H1 (cell line): ENCODE measurements around the gene PRR14L. TPM values are rescaled to one million over a fixed set of nuclear protein-coding genes. Genes with fewer than 3 reads are reported as not detected.

Source experiments
- CTCF ChIA-PET: fragments of 300-600 bp; sonication (Branson Sonifier 250); formaldehyde crosslinking; loops from one replicate; lab custom pipeline; 2021; ENCODE audit not compliant: partially characterized antibody; lab: Charles Lee
- POLR2A ChIA-PET: fragments of 300-600 bp; sonication (Branson Sonifier 250); formaldehyde crosslinking; loops from one replicate; lab custom pipeline; 2021; ENCODE audit warnings: inconsistent platforms; ENCODE audit not compliant: partially characterized antibody; lab: Charles Lee
- DNase-seq, 2 experiments: peaks; one replicate each; pipeline versions ENCODE4 v3.0.0 to v3.0.0-alpha.2; 2010 to 2022; ENCODE audit warnings: low spot score in 2 of 2, low read depth in 1 of 2, mixed read lengths in 1 of 2
- FAIRE-seq: peaks from 2 replicates; lab custom pipeline; 2011; peaks lifted over from hg19 to GRCh38; lab: Jason Lieb, UNC
- H2AFZ ChIP-seq: 2 replicates; pipeline ENCODE4 v1.8.1; 2012; ENCODE audit warnings: low read length, inconsistent platforms
- H2AK5ac ChIP-seq: 2 replicates; pipeline ENCODE4 v1.6.1; 2013; ENCODE audit warnings: low read depth, low read length
- H2BK120ac ChIP-seq: replicated peaks from 2 replicates; pipeline ENCODE3; 2013; ENCODE audit warnings: low read depth, low read length, inconsistent platforms
- H2BK12ac ChIP-seq: 2 replicates; pipeline ENCODE4 v1.6.1; 2013; ENCODE audit warnings: low read depth, low read length
- H2BK15ac ChIP-seq: 2 replicates; pipeline ENCODE4 v1.6.1; 2013; ENCODE audit warnings: low read length
- H2BK20ac ChIP-seq: 2 replicates; pipeline ENCODE4 v1.6.1; 2013; ENCODE audit warnings: low read length
- H2BK5ac ChIP-seq: 2 replicates; pipeline ENCODE4 v1.6.1; 2013; ENCODE audit warnings: low read depth, low read length
- H3K14ac ChIP-seq: 2 replicates; pipeline ENCODE4 v1.6.1; 2013; ENCODE audit warnings: inconsistent platforms; ENCODE audit not compliant: insufficient read length
- H3K18ac ChIP-seq: 2 replicates; pipeline ENCODE4 v1.6.1; 2013; ENCODE audit warnings: low read length; ENCODE audit errors: extremely low read depth
- H3K23ac ChIP-seq: 2 replicates; pipeline ENCODE4 v1.6.1; 2013; ENCODE audit warnings: inconsistent platforms; ENCODE audit not compliant: insufficient read length
- H3K23me2 ChIP-seq: 2 replicates; pipeline ENCODE4 v1.6.1; 2013; ENCODE audit warnings: low read depth, low read length
- H3K27ac ChIP-seq: 2 replicates; pipeline ENCODE4 v1.6.1; 2011; ENCODE audit warnings: low read depth, low read length, inconsistent platforms
- H3K27me3 ChIP-seq, 4 experiments: replicated peaks in 1 of 4; 1 replicate in 1 of 4; 2 replicates in 3 of 4; pipeline versions ENCODE4 v1.6.1 to v1.8.1; 2011 to 2013; ENCODE audit warnings: low read length in 3 of 4, mild to moderate bottlenecking in 3 of 4, inconsistent platforms in 2 of 4, mixed read lengths in 2 of 4, moderate library complexity in 1 of 4; ENCODE audit not compliant: control insufficient read depth in 3 of 4, insufficient read depth in 3 of 4; ENCODE audit errors: extremely low read depth in 1 of 4
- H3K36me3 ChIP-seq, 4 experiments: 2 replicates each; pipeline versions ENCODE4 v1.6.1 to v1.8.1; 2011 to 2013; ENCODE audit warnings: mild to moderate bottlenecking in 4 of 4, low read length in 3 of 4, moderate library complexity in 2 of 4, control low read depth in 1 of 4, inconsistent platforms in 1 of 4; ENCODE audit not compliant: insufficient read depth in 4 of 4, control insufficient read depth in 2 of 4
- H3K4ac ChIP-seq: replicated peaks from 2 replicates; pipeline ENCODE3; 2013; ENCODE audit warnings: low read length, low read depth, mixed read lengths, inconsistent platforms; ENCODE audit not compliant: insufficient read length
- H3K4me1 ChIP-seq, 4 experiments: replicated peaks in 1 of 4; 1 replicate in 1 of 4; 2 replicates in 3 of 4; pipeline versions ENCODE4 v1.6.1 to v1.8.1; 2011 to 2013; ENCODE audit warnings: low read length in 3 of 4, inconsistent platforms in 2 of 4, mixed read lengths in 1 of 4; ENCODE audit not compliant: insufficient read depth in 4 of 4, control insufficient read depth in 3 of 4
- H3K4me2 ChIP-seq, 2 experiments: 2 replicates each; pipeline versions ENCODE4 v1.6.1 to v1.8.1; 2011 to 2013; ENCODE audit warnings: low read depth in 2 of 2, low read length in 2 of 2, control low read depth in 1 of 2, inconsistent platforms in 1 of 2, mild to moderate bottlenecking in 1 of 2; ENCODE audit not compliant: insufficient read depth in 1 of 2
- H3K4me3 ChIP-seq, 4 experiments: fragments of 200-600, 300-600 bp in 1 of 4; sonication (generic), shearing (Covaris generic), sonication (Bioruptor Twin) in 1 of 4; 2 replicates each; pipeline versions ENCODE4 v1.5.1 to v1.8.1; 2011 to 2016; ENCODE audit warnings: low read length in 4 of 4, low read depth in 3 of 4, control low read depth in 2 of 4, inconsistent platforms in 2 of 4, mild to moderate bottlenecking in 2 of 4, mixed read lengths in 1 of 4, moderate library complexity in 1 of 4; ENCODE audit not compliant: insufficient read depth in 2 of 4; ENCODE audit errors: extremely low read depth in 1 of 4
- H3K56ac ChIP-seq: replicated peaks from 2 replicates; pipeline ENCODE3; 2013; ENCODE audit warnings: low read depth, mild to moderate bottlenecking, mixed read lengths, low read length, inconsistent platforms; ENCODE audit not compliant: insufficient read length
- H3K79me1 ChIP-seq: 2 replicates; pipeline ENCODE4 v1.6.1; 2013; ENCODE audit warnings: low read depth, low read length, control low read depth
- H3K79me2 ChIP-seq, 2 experiments: 2 replicates each; pipeline versions ENCODE4 v1.6.1 to v1.8.1; 2012 to 2013; ENCODE audit warnings: low read length in 2 of 2, mild to moderate bottlenecking in 2 of 2, inconsistent platforms in 1 of 2; ENCODE audit not compliant: insufficient read depth in 2 of 2, control insufficient read depth in 1 of 2
- H3K9ac ChIP-seq, 4 experiments: replicated peaks in 1 of 4; 1 replicate in 1 of 4; 2 replicates in 3 of 4; pipeline versions ENCODE4 v1.6.1 to v1.8.1; 2011 to 2013; ENCODE audit warnings: low read depth in 3 of 4, low read length in 3 of 4, control low read depth in 2 of 4, mild to moderate bottlenecking in 2 of 4, moderate library complexity in 2 of 4, inconsistent platforms in 1 of 4; ENCODE audit errors: extremely low read depth in 1 of 4
- H3K9me3 ChIP-seq, 2 experiments: 2 replicates each; pipeline versions ENCODE4 v1.6.1 to v1.8.1; 2012 to 2013; ENCODE audit warnings: mild to moderate bottlenecking in 2 of 2, moderate library complexity in 2 of 2, control low read depth in 1 of 2, inconsistent platforms in 1 of 2, low read depth in 1 of 2, low read length in 1 of 2, mixed read lengths in 1 of 2; ENCODE audit not compliant: insufficient read depth in 2 of 2
- H4K20me1 ChIP-seq, 2 experiments: replicated peaks in 1 of 2; 2 replicates each; pipeline versions ENCODE3 to v1.8.1; 2011 to 2013; ENCODE audit warnings: inconsistent platforms in 2 of 2, low read length in 2 of 2, mild to moderate bottlenecking in 1 of 2; ENCODE audit not compliant: insufficient read depth in 2 of 2, control insufficient read depth in 1 of 2
- H4K5ac ChIP-seq: 2 replicates; pipeline ENCODE4 v1.6.1; 2013; ENCODE audit warnings: low read length, low read depth, mixed read lengths, inconsistent platforms; ENCODE audit not compliant: insufficient read length
- H4K8ac ChIP-seq: 2 replicates; pipeline ENCODE4 v1.8.0; 2013; ENCODE audit warnings: mild to moderate bottlenecking, moderate library complexity, low read length, inconsistent platforms; ENCODE audit not compliant: insufficient read depth; ENCODE audit errors: extremely low read depth
- H4K91ac ChIP-seq: replicated peaks from 2 replicates; pipeline ENCODE3; 2013; ENCODE audit warnings: low read length, mixed read lengths, inconsistent platforms; ENCODE audit not compliant: insufficient read length
- CHD2 ChIP-seq: IDR thresholded peaks from 2 replicates; pipeline ENCODE4 v1.6.1; 2012; ENCODE audit warnings: low read length, improper control_type of control experiment
- E2F6 ChIP-seq: IDR thresholded peaks from 2 replicates; pipeline ENCODE4 v1.6.1; 2012; ENCODE audit warnings: inconsistent platforms
- HDAC2 ChIP-seq, 2 experiments: fragments of 300-600 bp in 1 of 2; sonication (generic) in 1 of 2; IDR thresholded peaks; 2 replicates each; pipeline ENCODE4 v1.6.1; 2011 to 2012; ENCODE audit warnings: low read depth in 2 of 2, low read length in 2 of 2, mild to moderate bottlenecking in 2 of 2, moderate library complexity in 2 of 2, borderline replicate concordance in 1 of 2, inconsistent platforms in 1 of 2
- KDM1A ChIP-seq: fragments of 200-600, 300-600 bp; sonication (generic); IDR thresholded peaks from 2 replicates; pipeline ENCODE4 v1.7.1; 2016; ENCODE audit warnings: mild to moderate bottlenecking, low read length, borderline replicate concordance
- WGBS, 2 experiments: shearing (Covaris generic) in 1 of 2; methylation state at CpG; one replicate each; pipeline versions ENCODE4 v1.1.6 to v1.1.7; 2013 to 2015; ENCODE audit warnings: low lambda C conversion rate in 2 of 2, mixed read lengths in 2 of 2, inconsistent platforms in 1 of 2, low coverage in 1 of 2, missing lambda C conversion rate in 1 of 2; ENCODE audit not compliant: insufficient replicate concordance in 2 of 2, insufficient coverage in 1 of 2, insufficient read length in 1 of 2; ENCODE audit errors: extremely low coverage in 1 of 2, missing lambda C conversion rate in 1 of 2; 5-methylcytosine and 5-hydroxymethylcytosine counted together
- polyA plus RNA-seq, 7 experiments: library from polyadenylated mRNA; depleted of rRNA in 3 of 7; stranded (reverse) in 5 of 7; unstranded in 2 of 7; fragments of >200 nt in 5 of 7; fragments of 200-250 nt in 2 of 7; gene quantifications; 1 replicate in 5 of 7; 2 replicates in 1 of 7; 4 replicates in 1 of 7; pipeline versions ENCODE4 v1.2.1 to v1.2.3, GENCODE V29; 2011 to 2013; ENCODE audit warnings: missing spikeins in 2 of 7, mixed read lengths in 2 of 7
- total RNA-seq: library from RNA; stranded (reverse); fragmentation: NEBNext Ultra II Directional; extraction: Animal tissue kit (Norgen Biotek cat#: 25700); gene quantifications from 2 replicates; pipeline ENCODE4 v1.2.1, GENCODE V29; 2021

Gene PRR14L
- total and polyA plus RNA-seq, 2 of the 8 experiments (the other 6 are each of a cell fraction or from before 2014, with no cell fraction given): 26.5 to 98.6 TPM

- no peak for TF ChIP-seq HDAC2 (IDR thresholded peaks at IDR 0.05; ENCODE audit: borderline replicate concordance in 1 of 2, low read depth in 2 of 2, low read length in 2 of 2)
- 0 out of 2 replicates have a peak, but pooled peaks have one; percentile 12 for TF ChIP-seq KDM1A
- no peak for TF ChIP-seq E2F6
- TF ChIP-seq CHD2: no peak
- TF ChIP-seq, all 59 proteins: peak for 1
- H3K4me1 ChIP-seq: peaks cover 3 to 7% (median 7%) of the 10 kb centered on the region in 4 experiments; a peak in 5 of 7 replicates
- WGBS, 2 experiments: 77% methylated on average over 8 of the region's 8 CpGs; no CpG with 5 or more reads in 1 of the 2 experiments
- FAIRE-seq: no peak
- no peak overlapping the region for H4K5ac ChIP-seq
- no peaks in the 10 kb centered on the region for H3K27me3 ChIP-seq
- peaks cover 5 to 7% of the 10 kb centered on the region in 2 experiments for H4K20me1 ChIP-seq
- no peak overlapping the region for H3K23ac ChIP-seq
- H3K23me2 ChIP-seq: peaks cover 8% of the 10 kb centered on the region
- H2BK20ac ChIP-seq: no peak overlapping the region
- peak overlapping the region; percentile 51 to 97 (median 90) for H3K4me3 ChIP-seq
- DNase-seq: no peak
- no peak overlapping the region for H3K14ac ChIP-seq
- H2BK12ac ChIP-seq: peak overlapping the region; percentile 21; the same call in 1 of the 2 replicates
- CTCF ChIA-PET: interaction anchor here (0.6 to 3.4 kb wide), 7 partner anchors 14 to 573 kb away, joined by 3 to 15 read pairs (median 4); no protein-coding TSS in a partner anchor
- no peak overlapping the region for H2AK5ac ChIP-seq
- H3K9ac ChIP-seq: no peak overlapping the region; a peak in 1 of 7 replicates
- H4K8ac ChIP-seq: peak overlapping the region; percentile 41; the same call in 1 of the 2 replicates
- H2BK15ac ChIP-seq: no peak overlapping the region
- peaks cover 23 to 43% of the 10 kb centered on the region in 2 experiments for H3K79me2 ChIP-seq
- no peak overlapping the region for H4K91ac ChIP-seq
- no peaks in the 10 kb centered on the region for H3K36me3 ChIP-seq
- H3K18ac ChIP-seq: peak overlapping the region; percentile 33; the same call in 1 of the 2 replicates
- H3K56ac ChIP-seq: no peak overlapping the region
- H2AFZ ChIP-seq: peak overlapping the region; percentile 96
- peaks cover 3% of the 10 kb centered on the region; the same call in 1 of the 2 replicates for H3K79me1 ChIP-seq
- H3K4ac ChIP-seq: no peak overlapping the region
- peak overlapping the region; percentile 68 to 80 for H3K4me2 ChIP-seq
- H2BK120ac ChIP-seq: no peak overlapping the region
- H2BK5ac ChIP-seq: peak overlapping the region; percentile 3; the same call in 1 of the 2 replicates
- peak overlapping the region; percentile 40 for H3K27ac ChIP-seq
- no peaks in the 10 kb centered on the region for H3K9me3 ChIP-seq
- POLR2A ChIA-PET: interaction anchor here (0.6 to 3.8 kb wide), 15 partner anchors 9 to 335 kb away, joined by 3 to 24 read pairs (median 3); partner anchors contain the start of gene DEPDC5
These were observed 87.3 kb downstream of the PRR14L start for GRCh38 chr22:31662668-31663037.
